ENCODE data around the gene SIAH3.

GRCh38 chr13:45882626-45883025, 31.1 kb upstream of the SIAH3 start:
- TF ChIP-seq CTCF (IDR thresholded peaks at IDR 0.05) (no peak), POLR2A (IDR thresholded peaks at IDR 0.05) (no peak)

Measured in right lobe of liver (tissue), 4 donors.